Measurements from ENCODE around the gene PLEKHM2. TPM values are rescaled to one million over a fixed set of nuclear protein-coding genes. Genes with fewer than 3 reads are reported as not detected.

The PLEKHM2 gene
- polyA plus RNA-seq, 1 donor from 2014 or later, result 40.1 TPM

- H3F3A ChIP-seq (ENCODE audit: insufficient read depth, low read length, poor library complexity, severe bottlenecking), result no peaks in the 10 kb centered on the region
- no peaks in the 10 kb centered on the region for H3K9me2 ChIP-seq (ENCODE audit: insufficient read depth, low read length)
- no peaks in the 10 kb centered on the region for H3K36me3 ChIP-seq (ENCODE audit: insufficient read depth, low read length)
- no peak overlapping the region for H3K4me3 ChIP-seq (ENCODE audit: low read length)
- no peaks in the 10 kb centered on the region for H4K20me1 ChIP-seq (ENCODE audit: insufficient read depth)
- no peak overlapping the region for H3K4me2 ChIP-seq (ENCODE audit: low read length)
- H3K79me2 ChIP-seq (replicated peaks; ENCODE audit: insufficient read depth, low read length), result no peaks in the 10 kb centered on the region
- no peaks in the 10 kb centered on the region for H3K27me3 ChIP-seq (ENCODE audit: insufficient read depth, low read depth, low read length)
- TF ChIP-seq MXI1 (conservative IDR thresholded peaks at IDR 0.05; ENCODE audit: poor library complexity, severe bottlenecking) (no peak), EP300 (conservative IDR thresholded peaks at IDR 0.05; ENCODE audit: poor library complexity, severe bottlenecking) (no peak), POLR2AphosphoS5 (IDR thresholded peaks at IDR 0.05) (no peak), SMC3 (conservative IDR thresholded peaks at IDR 0.05; ENCODE audit: poor library complexity) (no peak), REST (IDR thresholded peaks at IDR 0.05; ENCODE audit: borderline replicate concordance) (no peak), TAF1 (IDR thresholded peaks at IDR 0.05; ENCODE audit: low read depth) (no peak), EZH2 (IDR thresholded peaks at IDR 0.05; ENCODE audit: borderline replicate concordance, insufficient read depth, low read length, poor library complexity, severe bottlenecking) (no peak), CTCF (IDR thresholded peaks at IDR 0.05; ENCODE audit: poor library complexity, severe bottlenecking) (no peak), RAD21 (conservative IDR thresholded peaks at IDR 0.05) (no peak)
- H3K27ac ChIP-seq (ENCODE audit: low read length), result no peak overlapping the region
- no peak overlapping the region for H3K9ac ChIP-seq (ENCODE audit: low read length)
- H3K9me3 ChIP-seq (ENCODE audit: low read length), result no peaks in the 10 kb centered on the region
- H2AFZ ChIP-seq (ENCODE audit: low read depth, low read length), result no peak overlapping the region
Observed at GRCh38 chr1:15768388-15768787, 84.3 kb downstream of the PLEKHM2 start.

GRCh38 chr1:15770313-15770962, 86.3 kb downstream of the PLEKHM2 start:
- Histone ChIP-seq H3K4me2 (ENCODE audit: low read length) (no peak overlapping the region), H3K27me3 (ENCODE audit: insufficient read depth, low read depth, low read length) (no peaks in the 10 kb centered on the region), H3K9me2 (ENCODE audit: insufficient read depth, low read length) (no peaks in the 10 kb centered on the region), H3F3A (ENCODE audit: insufficient read depth, low read length, poor library complexity, severe bottlenecking) (no peaks in the 10 kb centered on the region), H3K4me3 (ENCODE audit: low read length) (no peak overlapping the region), H3K9me3 (ENCODE audit: low read length) (no peaks in the 10 kb centered on the region), H3K36me3 (ENCODE audit: insufficient read depth, low read length) (peaks cover 6% of the 10 kb centered on the region), H2AFZ (ENCODE audit: low read depth, low read length) (no peak overlapping the region), H3K79me2 (replicated peaks; ENCODE audit: insufficient read depth, low read length) (no peaks in the 10 kb centered on the region), H3K9ac (ENCODE audit: low read length) (no peak overlapping the region), H3K27ac (ENCODE audit: low read length) (no peak overlapping the region), H4K20me1 (ENCODE audit: insufficient read depth) (no peaks in the 10 kb centered on the region)
- no peak for TF ChIP-seq EZH2 (IDR thresholded peaks at IDR 0.05; ENCODE audit: borderline replicate concordance, insufficient read depth, low read length, poor library complexity, severe bottlenecking)
- no peak for TF ChIP-seq POLR2AphosphoS5 (IDR thresholded peaks at IDR 0.05)
- TF ChIP-seq RAD21 (conservative IDR thresholded peaks at IDR 0.05), result no peak
- no peak for TF ChIP-seq MXI1 (conservative IDR thresholded peaks at IDR 0.05; ENCODE audit: poor library complexity, severe bottlenecking)
- TF ChIP-seq TAF1 (IDR thresholded peaks at IDR 0.05; ENCODE audit: low read depth), result no peak
- no peak for TF ChIP-seq SMC3 (conservative IDR thresholded peaks at IDR 0.05; ENCODE audit: poor library complexity)
- no peak for TF ChIP-seq CTCF (IDR thresholded peaks at IDR 0.05; ENCODE audit: poor library complexity, severe bottlenecking)
- TF ChIP-seq EP300 (conservative IDR thresholded peaks at IDR 0.05; ENCODE audit: poor library complexity, severe bottlenecking), result no peak
- TF ChIP-seq REST (IDR thresholded peaks at IDR 0.05; ENCODE audit: borderline replicate concordance), result no peak
